NCI-H128 (cell line): ENCODE data around the gene CDK4.
"Not testable (repeated sequence)": the region's sequence is repeated elsewhere in the genome, so short reads cannot be mapped to it uniquely, and the experiment has no call there.

Source experiments
- DNase-seq: peaks from one replicate; lab custom pipeline; 2025; ENCODE audit not compliant: unreplicated experiment; lab: John Stamatoyannopoulos, UW

CDK4 gene

GRCh38 chr12:57715036-57715748 lies 36.9 kb downstream of the CDK4 start:
- DNase-seq: not testable (repeated sequence)

GRCh38 chr12:57713209-57713608 lies 38.9 kb downstream of the CDK4 start:
- DNase-seq: no peak

- DNase-seq: no peak
These were observed 39.4 kb downstream of the CDK4 start for GRCh38 chr12:57712701-57713100.

- no peak for DNase-seq
These were observed 43.8 kb downstream of the CDK4 start for GRCh38 chr12:57708296-57708695.

- DNase-seq: no peak
These were observed 44.9 kb downstream of the CDK4 start for GRCh38 chr12:57707250-57707649.

GRCh38 chr12:57700317-57700716 lies 51.8 kb downstream of the CDK4 start:
- no peak for DNase-seq

- DNase-seq: no peak
These were observed 53.7 kb downstream of the CDK4 start for GRCh38 chr12:57698414-57698813.
